ENCODE data around the gene GNAT1. TPM values are rescaled to one million over a fixed set of nuclear protein-coding genes. Genes with fewer than 3 reads are reported as not detected.
A peak's percentile ranks its signal among the peaks of the same experiment; 100 is the strongest.

The GNAT1 gene
- total RNA-seq, 4 donors from 2014 or later, result not detected

DNA sequence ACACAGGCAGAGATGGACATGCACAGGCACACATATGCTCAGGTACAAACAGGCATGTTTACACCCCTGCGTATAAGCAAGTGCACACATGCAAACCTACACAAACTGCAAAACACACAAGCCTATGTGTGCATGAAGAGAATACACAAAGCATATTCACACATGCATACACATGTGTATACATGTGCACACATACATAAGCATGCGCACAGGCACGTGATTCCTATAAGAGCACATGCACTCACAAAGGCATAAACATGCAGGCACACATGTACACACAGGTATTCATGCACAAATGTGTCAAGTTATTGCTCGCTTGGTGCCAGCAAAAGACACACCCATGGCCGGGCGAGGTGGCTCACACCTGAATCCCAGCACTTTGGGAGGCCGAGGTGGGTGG is 1.4 kb upstream of the GNAT1 start:
- Histone ChIP-seq H3K27ac (no peak overlapping the region), H3K36me3 (peaks cover 0 to 7% (median 0%) of the 10 kb centered on the region in 3 donors), H3K9me3 (no peaks in the 10 kb centered on the region), H3K4me3 (no peak overlapping the region), H3K27me3 (peaks cover 0 to 16% of the 10 kb centered on the region in 2 donors), H3K4me1 (peaks cover 0 to 21% (median 9%) of the 10 kb centered on the region in 4 donors)
- DNase-seq, result no peak
- no peak for TF ChIP-seq POLR2A (IDR thresholded peaks at IDR 0.05)
- TF ChIP-seq, protein P1, sequence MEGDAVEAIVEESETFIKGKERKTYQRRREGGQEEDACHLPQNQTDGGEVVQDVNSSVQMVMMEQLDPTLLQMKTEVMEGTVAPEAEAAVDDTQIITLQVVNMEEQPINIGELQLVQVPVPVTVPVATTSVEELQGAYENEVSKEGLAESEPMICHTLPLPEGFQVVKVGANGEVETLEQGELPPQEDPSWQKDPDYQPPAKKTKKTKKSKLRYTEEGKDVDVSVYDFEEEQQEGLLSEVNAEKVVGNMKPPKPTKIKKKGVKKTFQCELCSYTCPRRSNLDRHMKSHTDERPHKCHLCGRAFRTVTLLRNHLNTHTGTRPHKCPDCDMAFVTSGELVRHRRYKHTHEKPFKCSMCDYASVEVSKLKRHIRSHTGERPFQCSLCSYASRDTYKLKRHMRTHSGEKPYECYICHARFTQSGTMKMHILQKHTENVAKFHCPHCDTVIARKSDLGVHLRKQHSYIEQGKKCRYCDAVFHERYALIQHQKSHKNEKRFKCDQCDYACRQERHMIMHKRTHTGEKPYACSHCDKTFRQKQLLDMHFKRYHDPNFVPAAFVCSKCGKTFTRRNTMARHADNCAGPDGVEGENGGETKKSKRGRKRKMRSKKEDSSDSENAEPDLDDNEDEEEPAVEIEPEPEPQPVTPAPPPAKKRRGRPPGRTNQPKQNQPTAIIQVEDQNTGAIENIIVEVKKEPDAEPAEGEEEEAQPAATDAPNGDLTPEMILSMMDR (IDR thresholded peaks at IDR 0.05), result no peak

DNA sequence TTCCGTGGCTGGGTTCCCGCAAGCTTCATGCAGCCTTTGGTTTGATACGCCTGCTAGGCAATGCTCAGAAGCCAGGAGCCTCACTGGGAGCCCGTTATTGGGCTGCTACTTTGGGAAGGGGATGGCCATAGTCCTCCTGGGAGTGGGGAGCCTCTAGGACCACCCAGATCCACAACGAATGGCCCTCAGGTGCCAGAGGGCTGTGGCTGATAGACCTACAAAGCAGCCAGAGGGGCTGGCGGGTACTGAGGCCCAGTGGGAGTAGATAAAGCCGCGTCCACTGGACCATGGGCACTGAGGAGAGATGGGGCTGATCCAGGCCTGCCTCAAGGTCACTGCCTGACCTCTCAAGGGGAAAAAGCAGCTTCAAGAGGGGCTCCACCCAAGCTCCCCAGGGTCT is 714 bp downstream of the GNAT1 start:
- no peak for DNase-seq
- H3K36me3 ChIP-seq, result no peaks in the 10 kb centered on the region
- peaks cover 0 to 16% of the 10 kb centered on the region in 2 donors for H3K27me3 ChIP-seq
- H3K9me3 ChIP-seq, result no peaks in the 10 kb centered on the region
- H3K4me1 ChIP-seq, result peaks cover 0 to 27% (median 9%) of the 10 kb centered on the region in 4 donors
- H3K27ac ChIP-seq, result no peak overlapping the region
- TF ChIP-seq POLR2A (IDR thresholded peaks at IDR 0.05), result no peak
- TF ChIP-seq, protein P1 (IDR thresholded peaks at IDR 0.05), result no peak
- H3K4me3 ChIP-seq, result no peak overlapping the region

DNA sequence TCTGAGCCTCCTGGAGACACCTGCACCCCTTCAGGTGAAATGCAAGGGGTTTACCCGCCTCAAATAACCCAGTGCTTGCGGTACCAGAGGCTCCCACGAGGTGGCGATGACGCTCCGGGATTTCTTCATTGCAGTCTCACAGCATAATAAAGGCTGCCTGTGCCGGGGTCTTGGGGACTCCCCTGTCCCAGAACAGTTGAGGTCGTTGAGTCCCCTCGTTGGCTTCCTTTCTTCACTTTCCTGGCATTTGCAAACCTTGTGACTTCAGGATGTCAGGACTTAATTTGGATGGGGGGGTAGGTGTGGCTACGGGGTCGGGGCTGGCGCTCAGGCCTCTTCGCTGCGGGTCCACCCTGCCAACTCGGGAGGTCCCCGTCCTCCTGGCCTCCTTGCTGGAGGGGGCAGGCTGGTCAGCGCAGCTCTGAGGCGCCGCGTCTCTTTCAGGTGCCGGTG is 1.3 kb downstream of the GNAT1 start:
- no peak for TF ChIP-seq POLR2A (IDR thresholded peaks at IDR 0.05)
- TF ChIP-seq, protein P1 (IDR thresholded peaks at IDR 0.05), result peak; percentile 74 to 95 (median 91)
- H3K27me3 ChIP-seq, result peaks cover 0 to 16% of the 10 kb centered on the region in 2 donors
- no peaks in the 10 kb centered on the region for H3K9me3 ChIP-seq
- no peak overlapping the region for H3K4me3 ChIP-seq
- no peaks in the 10 kb centered on the region for H3K36me3 ChIP-seq
- no peak overlapping the region for H3K27ac ChIP-seq
- peaks cover 0 to 27% (median 9%) of the 10 kb centered on the region in 4 donors for H3K4me1 ChIP-seq
- DNase-seq, result peak; percentile 68 to 90 (median 83)

DNA sequence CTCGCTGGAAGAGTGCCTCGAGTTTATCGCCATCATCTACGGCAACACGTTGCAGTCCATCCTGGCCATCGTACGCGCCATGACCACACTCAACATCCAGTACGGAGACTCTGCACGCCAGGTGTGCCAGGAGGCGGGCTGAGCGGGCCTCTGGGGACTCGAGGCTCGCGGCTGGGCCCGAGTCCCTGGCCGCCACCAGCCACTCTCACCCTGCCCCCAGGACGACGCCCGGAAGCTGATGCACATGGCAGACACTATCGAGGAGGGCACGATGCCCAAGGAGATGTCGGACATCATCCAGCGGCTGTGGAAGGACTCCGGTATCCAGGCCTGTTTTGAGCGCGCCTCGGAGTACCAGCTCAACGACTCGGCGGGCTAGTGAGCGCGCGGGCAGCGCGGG is 1.9 kb downstream of the GNAT1 start:
- Histone ChIP-seq H3K9me3 (no peaks in the 10 kb centered on the region), H3K4me3 (no peak overlapping the region), H3K4me1 (peaks cover 0 to 27% (median 9%) of the 10 kb centered on the region in 4 donors), H3K36me3 (no peaks in the 10 kb centered on the region), H3K27ac (no peak overlapping the region), H3K27me3 (peaks cover 0 to 16% of the 10 kb centered on the region in 2 donors)
- DNase-seq, result no peak
- TF ChIP-seq, protein P1 (IDR thresholded peaks at IDR 0.05), result no peak
- TF ChIP-seq POLR2A (IDR thresholded peaks at IDR 0.05), result no peak

DNA sequence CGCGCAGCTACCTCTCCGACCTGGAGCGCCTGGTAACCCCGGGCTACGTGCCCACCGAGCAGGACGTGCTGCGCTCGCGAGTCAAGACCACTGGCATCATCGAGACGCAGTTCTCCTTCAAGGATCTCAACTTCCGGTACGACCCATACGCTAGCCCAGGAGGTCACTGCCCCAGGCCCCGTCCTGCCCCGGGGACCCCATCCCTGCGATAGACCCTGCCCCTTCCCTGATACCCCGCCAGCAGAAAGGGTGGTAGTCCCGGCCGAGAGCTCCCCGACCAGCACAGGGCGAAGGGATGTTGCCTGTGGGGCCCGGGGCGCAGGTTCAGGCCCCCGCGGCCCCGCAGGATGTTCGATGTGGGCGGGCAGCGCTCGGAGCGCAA is 2.3 kb downstream of the GNAT1 start:
- H3K27ac ChIP-seq, result no peak overlapping the region
- no peak for TF ChIP-seq POLR2A (IDR thresholded peaks at IDR 0.05)
- no peak for DNase-seq
- no peaks in the 10 kb centered on the region for H3K9me3 ChIP-seq
- no peaks in the 10 kb centered on the region for H3K36me3 ChIP-seq
- H3K27me3 ChIP-seq, result peaks cover 0 to 16% of the 10 kb centered on the region in 2 donors
- H3K4me1 ChIP-seq, result peaks cover 0 to 27% (median 9%) of the 10 kb centered on the region in 4 donors
- no peak overlapping the region for H3K4me3 ChIP-seq

DNA sequence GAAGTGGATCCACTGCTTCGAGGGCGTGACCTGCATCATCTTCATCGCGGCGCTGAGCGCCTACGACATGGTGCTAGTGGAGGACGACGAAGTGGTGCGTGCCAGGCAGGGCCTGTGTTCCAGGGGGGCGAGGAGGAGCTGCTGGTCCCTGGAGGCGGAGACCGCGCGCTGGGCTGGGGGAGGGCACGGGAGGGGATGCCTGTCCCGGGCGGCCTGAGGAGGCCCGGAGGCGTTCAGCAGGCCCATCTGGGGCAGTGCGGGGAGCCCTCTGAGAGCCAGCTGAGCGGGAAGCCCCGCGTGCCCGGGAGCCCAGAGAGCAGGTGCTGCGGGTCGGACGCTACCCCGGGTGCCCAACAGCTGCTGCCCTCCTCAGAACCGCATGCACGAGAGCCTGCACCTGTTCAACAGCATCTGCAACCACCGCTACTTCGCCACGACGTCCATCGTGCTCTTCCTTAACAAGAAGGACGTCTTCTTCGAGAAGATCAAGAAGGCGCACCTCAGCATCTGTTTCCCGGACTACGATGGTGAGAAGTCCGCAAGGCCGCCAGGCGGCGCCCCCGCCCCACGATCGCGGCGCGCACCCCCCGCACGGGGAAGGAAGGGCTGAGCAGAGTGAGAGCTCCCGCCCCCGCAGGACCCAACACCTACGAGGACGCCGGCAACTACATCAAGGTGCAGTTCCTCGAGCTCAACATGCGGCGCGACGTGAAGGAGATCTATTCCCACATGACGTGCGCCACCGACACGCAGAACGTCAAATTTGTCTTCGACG is 2.9 kb downstream of the GNAT1 start:
- Histone ChIP-seq H3K4me1 (peaks cover 0 to 27% (median 9%) of the 10 kb centered on the region in 4 donors), H3K27ac (no peak overlapping the region), H3K36me3 (no peaks in the 10 kb centered on the region), H3K9me3 (no peaks in the 10 kb centered on the region), H3K4me3 (peak overlapping the region in 2 of 4 donors; percentile 4 to 12), H3K27me3 (peaks cover 0 to 16% of the 10 kb centered on the region in 2 donors)
- TF ChIP-seq, protein P1 (IDR thresholded peaks at IDR 0.05), result peak; percentile 63 to 85 (median 80)
- TF ChIP-seq POLR2A (IDR thresholded peaks at IDR 0.05), result no peak
- DNase-seq, result peak; percentile 75 to 86 (median 75)
